RPMI8226 (cell line): ENCODE results near the gene ZBTB24.
A peak's percentile ranks its signal among the peaks of the same experiment; 100 is the strongest.
"Not testable (repeated sequence)": the region's sequence is repeated elsewhere in the genome, so short reads cannot be mapped to it uniquely, and the experiment has no call there.

Experiments
- DNase-seq: peaks from one replicate; pipeline ENCODE4 v3.0.0-alpha.2; 2015

ZBTB24 gene

GRCh38 chr6:109482905-109483734, at the start of gene ZBTB24:
Gene ZBTB24 (minus strand): TSS chr6:109483219. CDS start chr6:109482026, 1,193 bp downstream.
- DNase-seq = peak; percentile 91

GRCh38 chr6:109531446-109531845, 48.4 kb upstream of the ZBTB24 start:
- no peak for DNase-seq

GRCh38 chr6:109527989-109528388, 45.0 kb upstream of the ZBTB24 start:
- DNase-seq = no peak

DNA sequence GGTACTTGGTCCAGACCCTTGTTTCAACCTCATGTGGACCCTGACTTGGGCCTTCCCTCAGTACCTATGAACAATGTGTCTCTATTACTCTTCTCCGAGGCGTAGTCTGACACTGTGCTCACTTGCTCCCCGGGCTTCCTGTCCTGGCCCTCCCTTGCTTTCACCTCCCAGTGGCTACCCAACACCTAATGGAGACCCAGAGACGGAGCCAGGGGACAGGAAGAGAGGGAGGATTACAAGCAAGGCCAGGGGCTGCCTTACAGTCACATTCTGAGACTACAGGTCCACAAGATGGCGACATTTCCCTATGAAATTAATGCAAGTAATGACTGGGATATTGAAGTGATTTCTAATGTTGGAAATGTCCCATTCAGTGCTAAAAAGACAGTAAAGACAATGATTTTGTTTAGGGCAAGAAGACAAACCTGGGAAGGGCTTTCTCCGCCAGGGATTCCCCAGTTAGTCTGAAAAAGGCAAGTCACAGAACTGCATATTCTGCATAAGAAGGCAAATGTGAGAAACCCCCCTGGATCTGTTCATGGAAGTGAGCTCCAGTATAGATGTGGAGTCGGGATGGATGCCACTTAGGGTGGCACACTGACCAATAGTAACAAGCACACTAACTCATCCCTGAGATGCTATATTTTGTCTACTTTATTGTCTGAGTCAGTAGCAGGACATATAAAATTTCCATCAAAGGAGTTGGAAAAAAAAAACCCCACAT, 44.0 kb upstream of the ZBTB24 start:
- peak; percentile 59 for DNase-seq

DNA sequence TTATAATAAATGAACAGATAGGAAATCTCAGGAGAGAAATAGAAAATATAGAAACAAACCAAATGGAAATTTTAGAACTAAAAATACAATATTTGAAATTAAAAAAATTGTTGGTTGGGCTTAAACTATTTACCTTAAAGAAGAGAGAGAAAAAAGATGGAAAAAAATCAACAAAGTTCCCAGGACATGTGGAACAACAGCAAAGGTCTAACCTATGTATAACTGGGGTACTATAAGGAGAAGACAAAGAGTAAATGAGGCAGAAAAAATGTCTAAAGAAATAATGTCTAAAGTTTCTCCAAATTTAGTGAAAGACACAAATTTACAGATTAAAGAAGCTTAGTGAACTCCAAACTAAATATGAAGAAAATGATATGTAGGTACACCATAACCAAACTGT, 41.1 kb upstream of the ZBTB24 start:
- DNase-seq = no peak

DNA sequence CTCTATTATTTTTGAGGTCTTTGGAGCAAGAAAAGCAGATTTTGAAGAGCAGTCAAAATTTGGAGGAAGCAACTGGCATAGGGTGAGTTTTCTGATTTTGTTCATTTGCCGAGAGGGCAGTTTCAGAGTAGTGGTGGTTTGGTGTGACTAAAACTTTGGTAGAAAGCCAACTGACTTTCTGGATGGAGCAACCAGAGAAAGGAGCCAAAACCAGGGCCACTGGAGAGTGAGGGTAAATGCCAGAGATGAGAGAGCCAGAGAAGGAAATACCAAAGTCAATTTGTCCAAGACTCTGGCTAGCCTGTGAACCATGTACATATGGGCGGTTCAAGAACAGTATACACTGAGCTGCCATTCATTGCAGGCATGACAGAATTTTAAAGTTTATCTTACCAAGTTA, 40.5 kb upstream of the ZBTB24 start:
- DNase-seq = peak; percentile 34

DNA sequence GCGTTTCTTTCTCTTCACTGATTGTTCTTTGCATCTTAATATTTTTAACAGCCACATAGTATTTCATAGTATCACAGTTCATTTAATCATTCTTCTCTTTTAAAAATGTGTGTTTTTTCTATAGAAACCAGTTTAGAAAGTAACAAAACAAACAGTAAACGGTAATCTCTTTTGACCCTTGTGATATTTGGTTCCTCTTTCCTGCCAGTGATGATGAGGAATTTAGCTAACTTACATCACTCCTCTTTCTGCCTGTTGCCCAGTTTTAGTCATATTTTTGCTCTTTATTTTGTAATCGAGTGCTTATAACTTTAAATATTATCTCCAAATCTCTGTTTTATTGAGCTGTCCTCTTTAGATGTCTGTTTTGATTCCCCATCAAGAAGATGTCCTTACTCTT, 38.1 kb upstream of the ZBTB24 start:
- no peak for DNase-seq

GRCh38 chr6:109519647-109520046, 36.6 kb upstream of the ZBTB24 start:
- DNase-seq = not testable (repeated sequence)

- DNase-seq = no peak
Measured at GRCh38 chr6:109516929-109517328, 33.9 kb upstream of the ZBTB24 start.

DNA sequence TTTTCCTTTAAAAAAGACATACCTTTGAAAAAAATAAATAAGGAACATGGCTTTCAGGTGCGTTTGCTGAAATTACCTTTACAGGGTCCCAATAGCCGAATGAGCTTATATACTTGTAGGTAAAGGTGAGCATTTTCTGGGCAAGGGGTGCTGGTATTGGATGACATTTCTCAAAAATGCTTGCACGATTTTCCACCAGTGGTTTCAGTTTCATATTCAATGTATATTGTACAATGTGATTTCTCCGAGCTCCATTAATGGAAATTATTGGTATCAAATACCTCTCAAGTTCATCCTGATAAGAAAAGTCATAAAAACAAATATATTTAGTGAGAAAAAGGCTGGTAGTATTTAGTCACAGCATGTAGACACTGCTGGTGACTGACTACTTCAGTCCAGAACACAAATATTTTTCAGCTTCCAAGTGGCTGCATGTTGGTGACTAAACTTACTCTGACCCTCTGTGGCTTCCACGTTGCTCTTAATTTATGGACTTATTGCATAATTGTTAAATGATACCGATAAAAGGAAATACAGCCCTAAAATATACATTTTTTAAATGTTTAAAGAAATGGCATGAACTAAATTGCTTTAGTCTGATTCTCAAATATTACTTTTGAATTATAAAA, 32.9 kb upstream of the ZBTB24 start:
- peak; percentile 27 for DNase-seq

DNA sequence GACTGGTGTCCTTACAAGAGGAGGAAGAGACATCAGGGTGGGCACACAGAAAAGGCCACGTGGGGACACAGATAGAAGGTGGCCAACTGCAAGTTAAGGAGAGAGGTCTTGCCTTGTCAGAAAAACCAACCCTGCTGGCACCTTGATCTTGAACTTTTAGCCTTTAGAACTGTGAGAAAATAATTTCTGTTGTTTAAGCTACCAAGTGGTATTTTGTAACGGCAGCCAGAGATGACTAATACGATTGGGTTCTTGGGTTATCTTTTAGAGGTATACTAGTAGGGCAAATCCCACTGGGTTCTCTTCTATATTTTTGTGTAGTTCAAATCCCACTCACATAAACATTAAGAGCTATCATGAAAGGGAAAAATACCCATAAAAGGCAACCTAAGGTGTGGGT, 31.9 kb upstream of the ZBTB24 start:
- DNase-seq = no peak

DNA sequence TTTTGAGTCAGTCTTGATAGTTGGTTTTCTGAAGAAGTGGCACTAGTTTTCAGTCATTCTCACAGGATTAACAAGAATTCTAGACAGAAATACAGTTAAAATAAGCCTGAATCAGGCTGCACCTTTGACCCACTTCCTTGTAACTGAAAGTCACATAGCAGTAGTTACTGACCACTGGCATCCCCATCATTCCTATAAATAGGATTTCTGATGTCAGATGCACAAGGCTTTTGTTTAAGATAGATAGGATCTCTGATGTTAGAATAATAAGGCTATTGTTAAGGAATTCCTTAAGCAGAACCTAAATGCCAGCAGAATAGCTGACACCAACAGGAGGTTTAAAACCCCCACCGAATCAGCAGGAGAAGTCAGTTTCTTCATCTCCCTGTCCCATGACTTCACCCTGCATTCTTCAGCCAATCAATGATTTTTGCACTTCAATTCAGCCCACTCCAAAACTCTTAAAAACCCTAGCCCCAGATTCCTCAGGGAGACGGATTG, 30.6 kb upstream of the ZBTB24 start:
- DNase-seq = no peak

GRCh38 chr6:109512271-109512817, 29.3 kb upstream of the ZBTB24 start:
- DNase-seq = no peak

GRCh38 chr6:109511832-109512231, 28.8 kb upstream of the ZBTB24 start:
- no peak for DNase-seq

DNA sequence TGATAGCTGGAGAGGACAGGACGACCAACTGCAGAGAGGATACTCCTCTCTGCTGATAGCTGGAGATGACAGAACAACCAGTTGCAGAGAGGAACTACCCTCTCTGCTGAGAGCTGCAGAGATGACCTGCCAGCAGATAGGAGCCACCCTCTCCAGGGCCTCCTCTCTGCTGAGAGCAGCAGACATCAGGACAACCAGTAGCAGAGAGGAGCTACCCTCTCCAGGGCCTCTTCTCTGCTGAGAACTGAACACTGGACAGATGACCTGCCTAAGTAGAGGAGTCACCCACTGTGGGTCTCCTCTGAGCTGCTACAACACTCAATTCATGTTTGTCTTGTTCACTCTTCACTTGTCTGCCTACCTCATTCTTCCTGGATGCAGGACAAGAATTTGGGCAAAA, 27.3 kb upstream of the ZBTB24 start:
- no peak for DNase-seq

GRCh38 chr6:109508166-109508860, 25.3 kb upstream of the ZBTB24 start:
- no peak for DNase-seq

DNA sequence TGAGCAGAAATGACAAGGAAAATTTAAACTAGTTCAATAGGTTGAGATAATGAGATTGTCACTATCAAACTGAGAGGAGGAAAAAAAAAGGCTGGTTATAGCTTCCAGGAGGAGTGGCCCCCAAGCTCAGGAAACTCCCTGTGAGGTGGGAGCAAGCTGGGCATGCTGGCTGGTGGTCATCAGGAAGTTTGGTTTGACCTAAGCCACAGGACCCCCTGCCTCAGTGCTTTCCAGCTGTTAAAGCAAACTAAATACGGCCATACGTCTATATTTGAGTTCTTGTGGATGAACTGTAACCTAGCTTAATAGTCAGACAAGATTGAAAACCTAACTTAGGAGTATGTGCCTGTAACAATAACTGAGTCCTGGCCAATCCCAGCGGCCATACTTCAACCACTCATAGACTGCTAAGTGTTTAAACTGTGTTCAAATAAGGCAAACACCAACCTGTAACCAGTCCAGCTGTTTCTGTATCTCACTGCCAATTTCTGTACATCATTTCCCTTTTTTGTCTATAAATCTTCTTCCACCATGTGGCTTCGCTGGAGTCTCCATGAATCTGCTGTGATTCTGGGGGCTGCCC, 24.6 kb upstream of the ZBTB24 start:
- DNase-seq = no peak

- DNase-seq = no peak
Measured at GRCh38 chr6:109506841-109507240, 23.8 kb upstream of the ZBTB24 start.

DNA sequence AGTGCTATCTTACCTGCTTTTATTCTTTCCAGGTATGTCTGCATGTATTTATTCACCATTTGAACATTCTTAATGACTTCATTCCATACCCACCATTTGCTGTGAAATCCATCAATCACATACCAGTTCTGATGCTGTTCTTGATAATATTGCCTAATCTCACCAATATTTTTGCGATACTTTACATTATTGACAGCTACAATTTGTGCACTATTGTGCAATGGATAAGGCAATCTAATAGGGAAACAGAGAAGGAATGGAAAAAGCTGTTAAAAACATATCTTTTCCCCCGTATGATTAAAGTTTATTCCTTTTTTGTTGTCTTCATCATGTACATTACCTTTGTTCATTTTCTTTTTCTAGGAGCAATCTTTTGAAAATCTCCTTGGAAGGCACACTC, 23.3 kb upstream of the ZBTB24 start:
- no peak for DNase-seq

DNA sequence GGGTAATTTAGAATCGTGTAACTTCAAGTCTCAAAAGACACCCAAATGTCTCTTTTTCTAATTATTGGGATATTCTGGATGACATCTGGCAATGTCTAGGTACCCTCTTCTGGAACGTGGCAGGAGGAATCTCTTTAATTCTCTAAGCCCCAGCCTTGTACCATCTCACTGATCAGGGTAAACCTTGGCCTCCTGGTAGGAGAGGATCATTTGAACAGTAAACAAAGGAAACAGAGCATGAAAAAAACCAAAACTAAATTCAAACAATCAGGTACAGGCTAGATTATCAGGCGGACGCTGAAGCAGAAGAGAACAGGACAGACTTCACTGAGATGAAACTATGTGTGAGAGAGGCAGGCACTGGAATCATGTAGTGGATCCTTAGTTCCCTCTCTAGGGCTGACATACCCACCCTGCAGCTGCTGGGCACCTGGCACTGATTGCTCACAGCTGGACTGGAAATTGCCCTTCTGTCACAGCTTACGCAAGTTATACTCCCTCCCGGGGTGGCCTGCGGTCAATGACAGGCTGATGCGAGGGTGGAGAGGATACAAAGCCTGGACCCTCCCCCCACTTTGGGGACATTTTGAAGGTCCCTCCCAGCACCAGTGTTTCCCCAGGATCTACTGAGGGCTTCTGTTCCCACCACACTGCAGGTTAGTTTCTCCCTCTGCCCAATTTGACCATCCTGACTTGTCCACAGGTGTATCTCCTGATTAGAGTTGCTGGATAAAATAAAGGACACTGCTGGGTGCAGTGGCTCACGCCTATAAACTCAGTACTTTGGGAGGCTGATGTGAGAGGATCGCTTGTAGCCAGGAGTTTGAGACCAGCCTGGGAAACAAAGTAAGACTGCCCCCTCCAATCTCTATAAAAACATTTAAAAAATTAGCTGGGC, 20.6 kb upstream of the ZBTB24 start:
- no peak for DNase-seq

- DNase-seq = no peak
Measured at GRCh38 chr6:109498936-109499335, 15.9 kb upstream of the ZBTB24 start.
